Gastrocnemius medialis (tissue), 4 donors: ENCODE data around the gene XPO4. TPM values are rescaled to one million over a fixed set of nuclear protein-coding genes. Genes with fewer than 3 reads are reported as not detected.
A peak's percentile ranks its signal among the peaks of the same experiment; 100 is the strongest.

Experiments
- ATAC-seq, 2 donors: fragments of 150-250 bp; one replicate each; pipeline ENCODE4 v1.9.1; 2016
- DNase-seq, 2 donors: peaks; one replicate each; pipeline ENCODE4 v3.0.0-alpha.2; 2019
- H3K27ac ChIP-seq, 4 donors: fragments of 200-600 bp; sonication (generic); 1 replicate in 1 of 4; 2 replicates in 3 of 4; pipeline ENCODE4 v1.5.1; 2016 to 2018; ENCODE audit warnings: mild to moderate bottlenecking in 2 of 4, moderate library complexity in 1 of 4
- H3K27me3 ChIP-seq, 3 donors: fragments of 200-600 bp; sonication (generic) in 2 of 3; 1 replicate in 1 of 3; 2 replicates in 2 of 3; pipeline versions ENCODE4 v1.5.1 to v1.6.0; 2016 to 2019; ENCODE audit warnings: mild to moderate bottlenecking in 1 of 3, moderate library complexity in 1 of 3
- H3K36me3 ChIP-seq, 2 donors: fragments of 200-600 bp; sonication (generic) in 1 of 2; one replicate each; pipeline ENCODE4 v1.5.1; 2017 to 2018
- H3K4me1 ChIP-seq, 2 donors: fragments of 200-600 bp; sonication (generic) in 1 of 2; one replicate each; pipeline ENCODE4 v1.5.1; 2016 to 2017; ENCODE audit warnings: mild to moderate bottlenecking in 2 of 2
- H3K4me3 ChIP-seq, 4 donors: fragments of 200-600 bp; sonication (generic) in 3 of 4; 1 replicate in 1 of 4; 2 replicates in 3 of 4; pipeline ENCODE4 v1.5.1; 2016 to 2019; ENCODE audit warnings: mild to moderate bottlenecking in 2 of 4
- H3K9me3 ChIP-seq, 3 donors: fragments of 200-600 bp; sonication (generic) in 2 of 3; 1 replicate in 1 of 3; 2 replicates in 2 of 3; pipeline ENCODE4 v1.5.1; 2016 to 2019
- POLR2A ChIP-seq, 2 donors: fragments of 450-650 bp; IDR thresholded peaks; one replicate each; pipeline ENCODE4 v1.6.1; 2017; ENCODE audit warnings: antibody characterized with exemption in 2 of 2, mild to moderate bottlenecking in 2 of 2, moderate library complexity in 2 of 2
- in situ Hi-C, 4 donors: fragments of 200-750 bp; cut with MboI; loops; one replicate each; pipeline versions ENCODE4 v1.15.0 to v1.8.0; 2017; ENCODE audit warnings: low sequenced_read_pairs in 4 of 4
- intact Hi-C: fragments of 100-400 bp; cut with DNase I; formaldehyde crosslinking; loops from one replicate; pipeline ENCODE4 v1.15.1; 2023; ENCODE audit warnings: low total_unique reads
- total RNA-seq, 4 donors: library from RNA; depleted of rRNA; stranded (reverse); fragments of >200 nt; gene quantifications; one replicate each; pipeline versions ENCODE4 v1.1.0 to v1.2.3, GENCODE V29; 2016
- TF ChIP-seq, protein P1 (sequence below), 5 experiments: fragments of 450-650 bp in 3 of 5; fragments of 200-600 bp in 2 of 5; sonication (generic) in 2 of 5; IDR thresholded peaks in 4 of 5; conservative IDR thresholded peaks in 1 of 5; 1 replicate in 4 of 5; 2 replicates in 1 of 5; pipeline ENCODE4 v1.5.1; 2016 to 2019; ENCODE audit warnings: antibody characterized with exemption in 5 of 5, mild to moderate bottlenecking in 3 of 5, moderate library complexity in 3 of 5

XPO4 gene
- total RNA-seq, 4 donors from 2014 or later = 10.0 to 18.7 (median 14.7) TPM

DNA sequence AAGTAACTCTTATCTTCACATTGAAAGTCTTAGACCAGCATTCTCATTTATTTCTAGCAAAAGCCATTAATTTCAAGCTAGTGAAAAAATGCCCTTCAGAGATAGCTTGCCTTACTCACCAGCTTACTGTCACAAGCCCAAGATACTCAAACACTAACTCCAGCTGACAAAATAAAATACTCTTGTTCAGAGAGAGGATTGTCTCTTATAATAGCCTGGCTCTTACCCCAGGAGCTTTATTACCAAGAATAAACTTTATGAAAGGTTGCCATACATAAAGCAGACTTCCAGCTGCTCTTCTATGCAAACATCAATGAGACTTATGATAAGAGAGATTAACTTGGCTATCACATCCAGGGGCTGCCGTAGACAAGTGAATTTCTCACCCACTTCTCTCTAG lies 53.6 kb downstream of the XPO4 start:
- TF ChIP-seq, protein P1, sequence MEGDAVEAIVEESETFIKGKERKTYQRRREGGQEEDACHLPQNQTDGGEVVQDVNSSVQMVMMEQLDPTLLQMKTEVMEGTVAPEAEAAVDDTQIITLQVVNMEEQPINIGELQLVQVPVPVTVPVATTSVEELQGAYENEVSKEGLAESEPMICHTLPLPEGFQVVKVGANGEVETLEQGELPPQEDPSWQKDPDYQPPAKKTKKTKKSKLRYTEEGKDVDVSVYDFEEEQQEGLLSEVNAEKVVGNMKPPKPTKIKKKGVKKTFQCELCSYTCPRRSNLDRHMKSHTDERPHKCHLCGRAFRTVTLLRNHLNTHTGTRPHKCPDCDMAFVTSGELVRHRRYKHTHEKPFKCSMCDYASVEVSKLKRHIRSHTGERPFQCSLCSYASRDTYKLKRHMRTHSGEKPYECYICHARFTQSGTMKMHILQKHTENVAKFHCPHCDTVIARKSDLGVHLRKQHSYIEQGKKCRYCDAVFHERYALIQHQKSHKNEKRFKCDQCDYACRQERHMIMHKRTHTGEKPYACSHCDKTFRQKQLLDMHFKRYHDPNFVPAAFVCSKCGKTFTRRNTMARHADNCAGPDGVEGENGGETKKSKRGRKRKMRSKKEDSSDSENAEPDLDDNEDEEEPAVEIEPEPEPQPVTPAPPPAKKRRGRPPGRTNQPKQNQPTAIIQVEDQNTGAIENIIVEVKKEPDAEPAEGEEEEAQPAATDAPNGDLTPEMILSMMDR (IDR thresholded peaks at IDR 0.05 in 4 of 5, conservative IDR thresholded peaks at IDR 0.05 in 1 of 5) = no peak
- no peak for TF ChIP-seq POLR2A (IDR thresholded peaks at IDR 0.05)
- H3K27ac ChIP-seq = peak overlapping the region; percentile 46 to 74 (median 52)
- intact Hi-C loops (no loop called here), in situ Hi-C loops (no loop called here)
- no peak overlapping the region for H3K4me3 ChIP-seq
- H3K9me3 ChIP-seq = no peaks in the 10 kb centered on the region
- DNase-seq (no peak), ATAC-seq (peak; percentile 73 to 79)
- H3K36me3 ChIP-seq = no peaks in the 10 kb centered on the region
- H3K4me1 ChIP-seq = peaks cover 29 to 32% of the 10 kb centered on the region in 2 donors
- no peaks in the 10 kb centered on the region for H3K27me3 ChIP-seq

DNA sequence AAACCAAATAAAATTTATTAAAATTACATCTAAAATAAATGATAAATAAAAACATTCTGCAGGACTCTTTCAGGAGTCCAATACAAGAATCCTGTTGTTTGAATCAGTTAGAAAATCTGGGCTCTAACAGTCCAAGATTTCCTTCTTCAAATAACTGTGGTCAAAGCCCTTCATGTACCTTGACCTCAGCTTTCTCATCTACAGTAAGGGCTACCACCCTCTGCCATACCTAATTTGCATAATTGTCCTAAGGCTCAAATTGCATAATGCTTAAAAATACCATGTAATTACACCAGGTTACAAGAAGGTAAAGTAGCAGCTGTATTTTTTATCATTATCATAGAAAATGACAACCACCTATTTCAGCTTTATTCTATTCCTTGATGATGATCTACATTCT lies 54.3 kb downstream of the XPO4 start:
- Histone ChIP-seq H3K4me3 (no peak overlapping the region), H3K4me1 (peaks cover 36% of the 10 kb centered on the region in 2 donors), H3K27me3 (no peaks in the 10 kb centered on the region), H3K36me3 (no peaks in the 10 kb centered on the region), H3K9me3 (no peaks in the 10 kb centered on the region), H3K27ac (peak overlapping the region; percentile 46 to 74 (median 52))
- intact Hi-C loops = no loop called here
- in situ Hi-C loops = no loop called here
- TF ChIP-seq, protein P1 (IDR thresholded peaks at IDR 0.05 in 4 of 5, conservative IDR thresholded peaks at IDR 0.05 in 1 of 5) = no peak
- no peak for TF ChIP-seq POLR2A (IDR thresholded peaks at IDR 0.05)
- no peak for ATAC-seq
- DNase-seq = no peak

DNA sequence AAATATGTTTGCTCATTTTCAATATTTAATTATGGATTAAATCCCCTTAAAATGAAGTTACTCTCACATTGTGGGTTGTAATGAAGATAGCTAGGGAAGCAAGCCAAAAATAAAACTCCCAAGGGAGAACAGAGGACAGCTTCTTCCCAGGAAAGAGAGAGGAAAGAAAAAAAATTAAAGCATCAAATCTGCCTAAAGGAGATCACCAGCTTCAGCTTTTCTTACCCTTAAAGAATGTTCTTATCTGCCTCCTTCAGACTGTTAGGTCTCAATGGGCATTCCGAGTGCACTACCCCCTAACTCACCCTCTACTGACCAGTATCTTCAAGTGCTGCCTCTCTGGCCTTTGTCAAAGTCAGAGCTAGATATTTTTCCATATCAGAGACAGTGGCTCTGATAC lies 55.2 kb downstream of the XPO4 start:
- H3K27me3 ChIP-seq = no peaks in the 10 kb centered on the region
- ATAC-seq (peak in 1 of 2 donors; percentile 28), DNase-seq (no peak)
- no peaks in the 10 kb centered on the region for H3K36me3 ChIP-seq
- H3K4me3 ChIP-seq = no peak overlapping the region
- H3K4me1 ChIP-seq = peaks cover 41 to 45% of the 10 kb centered on the region in 2 donors
- intact Hi-C loops (no loop called here), in situ Hi-C loops (no loop called here)
- H3K9me3 ChIP-seq = no peaks in the 10 kb centered on the region
- TF ChIP-seq, protein P1 (IDR thresholded peaks at IDR 0.05 in 4 of 5, conservative IDR thresholded peaks at IDR 0.05 in 1 of 5) = no peak
- TF ChIP-seq POLR2A (IDR thresholded peaks at IDR 0.05) = no peak
- H3K27ac ChIP-seq = peak overlapping the region; percentile 46 to 74 (median 46)

DNA sequence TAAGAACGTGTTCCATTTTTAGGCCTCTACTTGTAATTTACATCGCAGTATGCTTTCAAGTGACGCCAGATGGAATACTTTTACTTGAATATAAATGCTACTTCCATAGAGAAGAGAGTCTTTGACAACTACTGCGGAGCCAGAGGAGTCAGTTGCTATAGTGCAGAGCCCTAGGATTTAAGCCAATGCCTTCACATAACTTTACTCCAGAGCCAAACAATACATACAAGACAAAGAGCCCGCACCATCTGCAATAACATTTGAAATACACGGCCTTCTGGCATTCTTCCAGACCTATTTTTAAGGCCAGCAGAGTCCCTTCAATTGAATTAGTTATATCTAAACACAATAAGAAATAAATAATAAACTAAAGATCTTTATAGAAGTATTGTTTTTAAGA lies 59.4 kb downstream of the XPO4 start:
- no peak for TF ChIP-seq POLR2A (IDR thresholded peaks at IDR 0.05)
- TF ChIP-seq, protein P1 (IDR thresholded peaks at IDR 0.05 in 4 of 5, conservative IDR thresholded peaks at IDR 0.05 in 1 of 5) = no peak
- peaks cover 0 to under 1% of the 10 kb centered on the region in 2 donors for H3K36me3 ChIP-seq
- intact Hi-C loops (no loop called here), in situ Hi-C loops (no loop called here)
- no peak overlapping the region for H3K4me3 ChIP-seq
- ATAC-seq (peak in 1 of 2 donors; percentile 54), DNase-seq (no peak)
- H3K27ac ChIP-seq = peak overlapping the region in 3 of 4 donors; percentile 2 to 46 (median 12)
- H3K4me1 ChIP-seq = peaks cover 23 to 41% of the 10 kb centered on the region in 2 donors
- H3K27me3 ChIP-seq = no peaks in the 10 kb centered on the region
- H3K9me3 ChIP-seq = no peaks in the 10 kb centered on the region

DNA sequence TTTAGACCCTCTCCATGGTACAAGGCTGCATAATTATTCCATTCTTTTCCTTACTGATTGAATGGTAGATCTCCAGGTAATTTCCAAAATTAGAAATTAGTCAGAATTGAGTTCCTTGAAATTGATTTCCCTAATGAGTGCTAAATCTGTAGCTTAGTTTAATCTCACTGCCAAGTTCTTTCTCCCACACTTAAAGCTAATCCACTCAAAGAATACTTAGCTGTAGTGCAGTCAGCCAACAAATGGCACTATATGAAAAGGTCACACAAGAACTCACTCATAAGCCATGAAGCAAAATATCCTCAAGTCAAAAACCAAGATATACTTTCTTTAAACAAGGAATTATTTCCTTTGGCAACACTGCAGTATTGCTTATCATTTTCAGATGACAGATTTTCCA lies 62.0 kb downstream of the XPO4 start:
- Histone ChIP-seq H3K36me3 (peaks cover 0 to 11% of the 10 kb centered on the region in 2 donors), H3K27ac (no peak overlapping the region), H3K9me3 (no peaks in the 10 kb centered on the region), H3K4me1 (peaks cover 9 to 21% of the 10 kb centered on the region in 2 donors), H3K27me3 (no peaks in the 10 kb centered on the region), H3K4me3 (no peak overlapping the region)
- ATAC-seq = no peak
- no peak for DNase-seq
- TF ChIP-seq, protein P1 (IDR thresholded peaks at IDR 0.05 in 4 of 5, conservative IDR thresholded peaks at IDR 0.05 in 1 of 5) = no peak
- no peak for TF ChIP-seq POLR2A (IDR thresholded peaks at IDR 0.05)
- in situ Hi-C loops = no loop called here
- intact Hi-C loops = no loop called here
